HG03175 (cell line): ENCODE measurements around the gene ZFHX3.

Experiments
- ATAC-seq: cut with Tn5 transposase; IDR thresholded peaks from one replicate; pipeline ENCODE4 v1.9.1; 2021; ENCODE audit warnings: mild to moderate bottlenecking, moderate library complexity; ENCODE audit not compliant: unreplicated experiment

Gene ZFHX3

GRCh38 chr16:72934636-72935403 is 113.1 kb downstream of the ZFHX3 start:
- ATAC-seq: no peak

- no peak for ATAC-seq
Observed at GRCh38 chr16:72932677-72933335, 115.1 kb downstream of the ZFHX3 start.

DNA sequence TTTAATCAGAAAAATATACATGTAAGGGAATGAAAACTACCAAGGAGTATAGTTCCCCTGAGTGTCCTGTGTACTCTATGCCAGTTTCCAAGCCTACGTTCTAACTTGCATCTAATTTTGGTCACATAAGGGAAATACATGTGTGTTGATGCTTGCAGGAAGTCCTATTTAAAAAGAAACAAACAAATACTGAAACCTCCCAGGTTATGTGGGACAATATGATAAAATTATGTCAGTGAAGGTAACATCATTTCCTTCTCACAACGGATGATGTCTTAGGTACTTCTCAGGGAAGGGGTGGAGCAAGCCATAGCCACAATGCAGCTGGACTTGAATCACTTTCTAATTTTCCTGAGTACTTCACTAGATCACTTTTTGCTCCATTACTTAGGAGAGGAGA is 115.9 kb downstream of the ZFHX3 start:
- peak; percentile 50 for ATAC-seq

GRCh38 chr16:72930396-72930795 is 117.5 kb downstream of the ZFHX3 start:
- no peak for ATAC-seq

- ATAC-seq: no peak
Observed at GRCh38 chr16:72928090-72928981, 119.6 kb downstream of the ZFHX3 start.

DNA sequence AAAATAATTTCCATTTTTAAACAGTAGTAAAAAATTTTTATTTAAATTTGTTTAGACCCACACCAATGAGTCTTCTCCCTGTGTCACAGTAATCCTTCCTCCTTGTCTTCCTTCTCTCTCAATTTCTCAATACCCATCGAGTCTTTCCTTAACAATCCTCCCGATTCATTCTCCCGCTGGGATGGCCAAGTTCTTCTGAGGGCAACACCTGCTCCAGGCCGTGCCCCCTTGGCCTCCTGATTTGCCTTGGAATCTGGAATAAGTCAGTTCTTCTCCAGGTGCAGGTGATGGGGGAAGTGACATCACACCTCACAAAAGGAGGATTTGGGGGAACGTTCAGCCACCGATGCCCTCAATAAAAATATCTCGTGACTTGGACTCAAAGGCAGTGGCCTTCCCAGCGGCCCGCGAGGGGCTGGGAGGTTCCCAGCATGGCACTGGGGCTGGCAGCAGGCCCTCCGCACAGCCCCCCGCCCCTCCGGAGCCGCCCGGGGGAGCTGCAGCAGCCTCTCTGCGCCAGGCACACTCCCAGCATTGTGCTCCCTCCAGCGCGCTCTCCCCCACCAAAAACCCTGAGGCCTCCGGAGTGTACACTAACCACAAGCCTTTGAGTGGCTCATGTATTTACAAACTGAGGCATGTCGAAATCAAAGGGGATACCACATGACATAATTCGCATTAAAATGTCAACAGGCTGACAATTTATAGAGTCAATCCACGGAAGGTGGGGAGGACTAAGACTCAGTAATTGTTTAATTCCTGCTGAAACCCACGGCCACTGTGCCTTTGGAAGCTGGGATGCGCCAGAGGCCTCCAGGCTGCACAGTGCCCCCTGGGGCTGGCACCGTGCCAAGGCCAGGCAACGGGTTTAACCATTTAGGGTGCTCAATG is 120.5 kb downstream of the ZFHX3 start:
- no peak for ATAC-seq

DNA sequence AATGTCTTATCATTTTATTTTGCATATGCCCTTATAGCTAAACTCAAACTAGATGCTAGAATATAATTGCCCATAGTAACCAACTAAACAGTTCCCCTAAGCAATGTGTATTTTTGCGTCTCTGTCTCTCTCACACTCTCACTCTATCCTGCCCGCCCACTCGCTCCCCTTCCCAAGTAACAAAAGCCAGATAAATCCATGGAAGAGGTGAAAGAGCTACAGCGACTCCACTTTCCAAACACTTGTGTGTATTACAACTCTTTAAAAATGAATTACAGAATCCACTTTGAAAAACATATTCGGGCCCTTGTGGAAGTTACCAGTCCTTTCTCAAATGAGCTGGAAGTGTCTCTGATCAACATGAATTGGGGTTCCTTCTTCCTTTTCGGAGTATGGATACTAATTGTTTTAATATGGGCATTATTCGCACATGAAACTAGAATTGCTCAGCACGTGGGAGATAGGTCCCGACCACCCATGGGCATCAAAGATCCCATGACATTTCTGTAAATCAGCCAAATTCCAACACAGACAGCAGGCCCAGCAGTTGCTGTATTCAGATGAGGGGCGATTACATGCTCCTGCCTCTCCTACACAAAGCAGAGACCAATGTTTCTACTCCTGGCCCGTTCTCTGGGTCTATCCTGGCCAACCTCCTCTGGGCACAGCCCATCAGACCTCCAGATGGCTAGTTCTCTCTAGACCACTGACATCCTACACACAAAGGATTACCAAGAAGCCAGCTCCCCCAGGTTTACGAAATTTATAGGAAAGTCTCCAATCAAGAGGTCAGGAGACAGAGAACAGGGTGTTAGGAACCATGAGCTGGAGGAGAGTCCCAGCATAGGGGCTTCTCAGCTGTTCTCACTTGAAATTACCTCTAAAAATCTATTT is 121.5 kb downstream of the ZFHX3 start:
- no peak for ATAC-seq

- no peak for ATAC-seq
Observed at GRCh38 chr16:72925631-72925979, 122.3 kb downstream of the ZFHX3 start.

- ATAC-seq: no peak
Observed at GRCh38 chr16:72924927-72925630, 122.8 kb downstream of the ZFHX3 start.

- ATAC-seq: no peak
Observed at GRCh38 chr16:72924537-72924926, 123.4 kb downstream of the ZFHX3 start.

GRCh38 chr16:72923757-72924156 is 124.2 kb downstream of the ZFHX3 start:
- ATAC-seq: no peak

DNA sequence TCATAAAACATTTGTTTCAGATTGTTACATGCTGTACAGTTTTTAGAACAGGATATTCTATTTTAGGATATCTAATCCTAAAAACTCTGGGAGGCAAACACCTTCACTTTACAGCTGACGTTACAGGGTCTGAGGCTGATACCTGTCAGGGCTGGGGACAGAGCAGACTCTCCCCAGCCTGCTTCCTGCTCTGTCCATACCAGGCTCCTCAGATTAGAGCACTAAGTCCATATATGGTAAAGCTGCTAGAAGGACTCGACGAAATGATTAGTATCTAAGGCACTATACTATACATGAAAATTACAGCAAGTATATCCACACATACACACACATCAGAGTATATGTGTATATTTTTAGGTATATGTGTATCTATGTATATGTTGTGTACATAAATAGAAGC is 125.2 kb downstream of the ZFHX3 start:
- ATAC-seq: no peak

DNA sequence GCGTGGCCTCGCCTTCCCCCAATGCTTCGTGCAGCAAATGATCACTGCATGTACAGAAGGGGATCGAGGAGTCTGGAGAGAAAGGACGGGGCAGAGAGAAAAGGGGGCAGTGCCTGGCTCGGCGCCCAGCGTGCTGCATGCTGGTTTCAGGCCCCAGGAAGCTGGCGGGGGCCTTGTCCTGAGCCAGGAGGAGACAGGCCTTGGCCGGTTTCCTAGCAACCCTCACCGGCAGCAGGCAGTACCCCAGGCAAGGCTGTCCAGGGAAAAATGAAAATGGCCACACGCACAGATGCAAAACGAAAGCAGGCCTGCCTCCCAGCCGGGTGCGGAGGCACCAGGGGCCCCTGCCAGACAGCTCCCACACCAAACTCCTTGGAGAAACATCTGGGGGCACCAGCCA is 126.3 kb downstream of the ZFHX3 start:
- ATAC-seq: no peak

DNA sequence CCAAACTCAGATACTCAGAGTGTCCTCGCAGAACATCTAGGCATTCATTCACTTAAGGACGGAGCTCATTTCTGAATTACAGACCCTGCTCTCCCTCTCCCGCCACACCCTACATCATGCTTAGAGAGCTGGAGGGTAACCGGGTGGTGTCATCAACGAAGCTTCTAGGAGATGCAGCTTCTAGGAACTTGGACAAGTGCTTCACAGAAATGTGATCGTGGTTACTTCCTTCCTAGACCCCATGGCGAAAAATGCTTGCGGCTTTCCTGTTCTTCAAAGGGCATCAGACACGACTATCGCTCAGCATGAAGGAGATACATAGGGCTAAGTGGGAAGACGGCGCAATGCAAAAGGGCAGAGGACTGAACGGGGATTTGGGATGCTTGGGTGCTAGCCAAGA is 126.8 kb downstream of the ZFHX3 start:
- no peak for ATAC-seq

GRCh38 chr16:72917051-72917450 is 130.9 kb downstream of the ZFHX3 start:
- no peak for ATAC-seq

GRCh38 chr16:72915331-72915730 is 132.6 kb downstream of the ZFHX3 start:
- ATAC-seq: no peak

DNA sequence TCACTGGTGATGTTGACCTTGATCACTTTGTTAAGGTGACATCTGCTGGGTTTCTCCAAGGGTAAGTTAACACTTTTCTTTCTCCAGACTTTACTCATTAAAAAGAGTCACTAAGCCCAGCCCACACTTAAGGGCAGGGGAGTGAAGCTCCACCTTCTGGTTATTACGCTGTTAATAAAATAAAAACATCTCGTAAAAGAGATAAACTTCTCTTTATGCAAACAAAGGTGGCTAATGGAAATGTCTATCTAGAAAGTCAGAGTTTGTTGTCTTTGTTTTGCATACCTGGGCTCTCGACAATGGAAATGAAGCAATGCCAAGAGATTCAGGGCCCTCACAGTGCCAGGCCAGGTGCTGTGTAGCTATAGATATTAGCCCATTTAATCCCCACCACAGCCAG is 134.4 kb downstream of the ZFHX3 start:
- no peak for ATAC-seq

GRCh38 chr16:72911971-72912370 is 136.0 kb downstream of the ZFHX3 start:
- ATAC-seq: no peak

DNA sequence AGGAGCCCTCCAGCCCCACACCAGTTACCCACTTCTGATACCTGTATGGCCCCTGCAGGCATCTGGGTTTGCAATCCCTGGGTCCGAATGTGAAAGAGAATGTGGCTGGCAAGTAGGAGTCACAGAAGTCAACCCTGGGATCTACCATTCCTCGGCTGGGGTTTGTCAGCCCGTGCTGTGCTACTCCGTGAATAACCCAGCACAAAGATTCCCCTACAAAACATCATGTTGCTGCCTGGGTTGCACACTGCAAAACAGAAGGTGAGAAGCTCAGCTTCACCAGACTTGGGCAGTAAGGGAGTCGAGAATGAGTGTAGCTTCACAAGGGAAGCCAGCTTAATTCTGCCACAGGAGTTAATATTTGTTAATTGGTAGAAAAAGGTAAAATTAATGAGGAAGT is 137.1 kb downstream of the ZFHX3 start:
- no peak for ATAC-seq
